ENCODE measurements around the gene PPP1R37. TPM values are rescaled to one million over a fixed set of nuclear protein-coding genes. Genes with fewer than 3 reads are reported as not detected.

PPP1R37 gene
- total and polyA plus RNA-seq, 2 of the 8 experiments (the other 6 are each of a cell fraction or from before 2014, with no cell fraction given) = 14.6 to 25.7 TPM

DNA sequence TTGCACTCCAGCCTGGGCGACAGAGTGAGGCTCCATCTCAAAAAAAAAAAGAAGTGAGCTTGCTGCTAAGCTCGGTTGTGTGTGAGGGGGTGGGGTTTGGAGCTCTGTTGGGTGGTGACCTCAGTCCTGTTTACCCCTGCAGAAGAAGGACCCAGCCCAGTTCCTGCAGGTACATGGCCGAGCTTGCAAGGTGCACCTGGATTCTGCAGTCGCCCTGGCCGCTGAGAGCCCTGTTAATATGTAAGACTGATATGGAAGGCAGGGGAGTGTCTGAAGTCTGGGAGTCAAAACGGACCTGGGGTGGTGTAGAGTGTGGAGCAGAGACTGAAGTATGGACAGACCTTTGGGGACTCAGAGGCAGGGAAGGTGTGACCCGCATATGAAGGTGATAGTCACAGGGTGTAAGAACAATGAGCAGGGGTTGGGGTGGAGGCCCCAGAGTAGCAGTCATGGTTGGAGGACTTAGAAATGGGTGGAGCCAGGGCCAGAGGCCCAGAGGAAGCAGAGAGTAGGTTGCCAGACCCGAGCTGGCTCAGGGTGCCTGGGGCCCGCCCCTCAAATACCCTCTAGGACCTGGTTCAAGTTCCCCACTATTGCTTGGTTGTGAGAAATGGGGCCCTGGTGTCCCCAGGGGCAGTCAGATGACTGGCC is 40.9 kb upstream of the PPP1R37 start:
- FAIRE-seq = no peak
- Histone ChIP-seq H3K4ac (replicated peaks; ENCODE audit: insufficient read length, low read depth, low read length) (no peak overlapping the region), H2AK5ac (ENCODE audit: low read depth, low read length) (no peak overlapping the region), H3K4me2 (ENCODE audit: insufficient read depth in 1 of 2, low read depth in 2 of 2, low read length in 2 of 2) (no peak overlapping the region), H2BK20ac (ENCODE audit: low read length) (no peak overlapping the region), H3K9ac (replicated peaks in 1 of 4; ENCODE audit: extremely low read depth in 1 of 4, low read depth in 3 of 4, low read length in 3 of 4) (no peak overlapping the region), H2BK120ac (replicated peaks; ENCODE audit: low read depth, low read length) (no peak overlapping the region), H4K20me1 (replicated peaks in 1 of 2; ENCODE audit: control insufficient read depth in 1 of 2, insufficient read depth in 2 of 2, low read length in 2 of 2) (peaks cover 10 to 15% of the 10 kb centered on the region in 2 experiments), H2AFZ (ENCODE audit: low read length) (no peak overlapping the region), H3K23me2 (ENCODE audit: low read depth, low read length) (no peaks in the 10 kb centered on the region), H2BK15ac (ENCODE audit: low read length) (no peak overlapping the region), H4K91ac (replicated peaks; ENCODE audit: insufficient read length, low read length) (no peak overlapping the region), H4K5ac (ENCODE audit: insufficient read length, low read depth, low read length) (no peak overlapping the region), H2BK12ac (ENCODE audit: low read depth, low read length) (no peak overlapping the region), H3K14ac (ENCODE audit: insufficient read length) (no peak overlapping the region), H3K79me1 (ENCODE audit: low read depth, low read length) (peaks cover 8% of the 10 kb centered on the region), H3K79me2 (ENCODE audit: control insufficient read depth in 1 of 2, insufficient read depth in 2 of 2, low read length in 2 of 2) (peaks cover 0 to 27% of the 10 kb centered on the region in 2 experiments; a peak in 2 of 4 replicates), H3K36me3 (ENCODE audit: control insufficient read depth in 2 of 4, insufficient read depth in 4 of 4, low read length in 3 of 4) (peaks cover 6 to 29% (median 13%) of the 10 kb centered on the region in 4 experiments; a peak in 6 of 8 replicates), H3K23ac (ENCODE audit: insufficient read length) (no peak overlapping the region), H3K4me3 (ENCODE audit: extremely low read depth in 1 of 4, insufficient read depth in 2 of 4, low read depth in 3 of 4, low read length in 4 of 4) (no peak overlapping the region), H4K8ac (ENCODE audit: extremely low read depth, insufficient read depth, low read length) (no peak overlapping the region), H3K9me3 (ENCODE audit: insufficient read depth in 2 of 2, low read depth in 1 of 2, low read length in 1 of 2) (no peaks in the 10 kb centered on the region), H3K27me3 (replicated peaks in 1 of 4; ENCODE audit: control insufficient read depth in 3 of 4, extremely low read depth in 1 of 4, insufficient read depth in 3 of 4, low read length in 3 of 4) (no peaks in the 10 kb centered on the region), H2BK5ac (ENCODE audit: low read depth, low read length) (no peak overlapping the region; the same call in 1 of the 2 replicates), H3K18ac (ENCODE audit: extremely low read depth, low read length) (no peak overlapping the region), H3K56ac (replicated peaks; ENCODE audit: insufficient read length, low read depth, low read length) (no peak overlapping the region), H3K4me1 (replicated peaks in 1 of 4; ENCODE audit: control insufficient read depth in 3 of 4, insufficient read depth in 4 of 4, low read length in 3 of 4) (no peaks in the 10 kb centered on the region), H3K27ac (ENCODE audit: low read depth, low read length) (no peak overlapping the region)
- ChIA-PET POLR2A (ENCODE audit: partially characterized antibody) (interaction anchor here (1.0 to 1.3 kb wide), 4 partner anchors 20 to 97 kb away, joined by 3 read pairs; partner anchors contain the start of gene CLPTM1), CTCF (ENCODE audit: partially characterized antibody) (interaction anchor here (0.9 to 1.7 kb wide), 8 partner anchors 12 to 95 kb away, joined by 3 to 6 read pairs (median 4); partner anchors contain the start of gene CLASRP)
- 94% methylated on average over 8 of the region's 9 CpGs; no CpG with 5 or more reads in 1 of the 2 experiments for WGBS, 2 experiments (ENCODE audit: extremely low coverage in 1 of 2, insufficient coverage in 1 of 2, insufficient read length in 1 of 2, insufficient replicate concordance in 2 of 2, low coverage in 1 of 2, low lambda C conversion rate in 2 of 2, missing lambda C conversion rate in 1 of 2)
- no peak for DNase-seq (ENCODE audit: low read depth in 1 of 2, low spot score in 2 of 2)
- no peak for TF ChIP-seq SIRT6 (IDR thresholded peaks at IDR 0.05; ENCODE audit: low read length)
- no peak for TF ChIP-seq JUN (IDR thresholded peaks at IDR 0.05; ENCODE audit: low read depth, low read length)
- TF ChIP-seq MAFK (IDR thresholded peaks at IDR 0.05; ENCODE audit: low read depth, low read length) = no peak
- no peak for TF ChIP-seq EGR1 (IDR thresholded peaks at IDR 0.05; ENCODE audit: borderline replicate concordance, low read depth, low read length)
- TF ChIP-seq, protein P1, sequence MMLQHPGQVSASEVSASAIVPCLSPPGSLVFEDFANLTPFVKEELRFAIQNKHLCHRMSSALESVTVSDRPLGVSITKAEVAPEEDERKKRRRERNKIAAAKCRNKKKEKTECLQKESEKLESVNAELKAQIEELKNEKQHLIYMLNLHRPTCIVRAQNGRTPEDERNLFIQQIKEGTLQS (IDR thresholded peaks at IDR 0.05; ENCODE audit: insufficient read depth, low read depth, low read length) = no peak
- no peak for TF ChIP-seq YY1 (IDR thresholded peaks at IDR 0.05; ENCODE audit: low read depth, low read length)
- no peak for TF ChIP-seq SP4 (IDR thresholded peaks at IDR 0.05; ENCODE audit: low read length)
- TF ChIP-seq BACH1 (IDR thresholded peaks at IDR 0.05; ENCODE audit: low read length) = no peak
- no peak for TF ChIP-seq POLR2A (IDR thresholded peaks at IDR 0.05; ENCODE audit: control extremely low read depth in 1 of 2, low read depth in 2 of 2, low read length in 2 of 2)
- TF ChIP-seq RXRA (IDR thresholded peaks at IDR 0.05; ENCODE audit: insufficient read depth, low read depth, low read length) = no peak
